GM18498 (cell line): Measurements from ENCODE around the gene HHIPL1.

Experiments used
- ATAC-seq: cut with Tn5 transposase; IDR thresholded peaks from one replicate; pipeline ENCODE4 v1.9.1; 2021; ENCODE audit warnings: mild to moderate bottlenecking, moderate library complexity; ENCODE audit not compliant: unreplicated experiment

Gene HHIPL1

GRCh38 chr14:99686557-99687283 lies 41.8 kb downstream of the HHIPL1 start:
- ATAC-seq = no peak

GRCh38 chr14:99687284-99688209 lies 42.6 kb downstream of the HHIPL1 start:
- no peak for ATAC-seq

- no peak for ATAC-seq
These were observed 43.3 kb downstream of the HHIPL1 start for GRCh38 chr14:99688210-99688581.

GRCh38 chr14:99688629-99689028 lies 43.7 kb downstream of the HHIPL1 start:
- ATAC-seq = no peak

GRCh38 chr14:99689266-99690236 lies 44.6 kb downstream of the HHIPL1 start:
- no peak for ATAC-seq

GRCh38 chr14:99690636-99691035 lies 45.7 kb downstream of the HHIPL1 start:
- ATAC-seq = no peak

GRCh38 chr14:99691111-99691885 lies 46.4 kb downstream of the HHIPL1 start:
- no peak for ATAC-seq

- no peak for ATAC-seq
These were observed 49.0 kb downstream of the HHIPL1 start for GRCh38 chr14:99693918-99694317.

GRCh38 chr14:99696929-99697328 lies 52.0 kb downstream of the HHIPL1 start:
- ATAC-seq = no peak

- no peak for ATAC-seq
These were observed 53.3 kb downstream of the HHIPL1 start for GRCh38 chr14:99698236-99698635.

- ATAC-seq = no peak
These were observed 53.7 kb downstream of the HHIPL1 start for GRCh38 chr14:99698642-99699041.

GRCh38 chr14:99699085-99699760 lies 54.3 kb downstream of the HHIPL1 start:
- no peak for ATAC-seq

- ATAC-seq = no peak
These were observed 54.9 kb downstream of the HHIPL1 start for GRCh38 chr14:99699861-99700260.

- ATAC-seq = no peak
These were observed 55.5 kb downstream of the HHIPL1 start for GRCh38 chr14:99700379-99700778.

- no peak for ATAC-seq
These were observed 56.3 kb downstream of the HHIPL1 start for GRCh38 chr14:99701260-99701659.

- no peak for ATAC-seq
These were observed 57.2 kb downstream of the HHIPL1 start for GRCh38 chr14:99702115-99702514.

GRCh38 chr14:99703381-99703780 lies 58.5 kb downstream of the HHIPL1 start:
- ATAC-seq = no peak

- ATAC-seq = no peak
These were observed 59.1 kb downstream of the HHIPL1 start for GRCh38 chr14:99704037-99704436.

- ATAC-seq = no peak
These were observed 61.4 kb downstream of the HHIPL1 start for GRCh38 chr14:99706107-99706900.
